ENCODE data around the gene BTK. TPM values are rescaled to one million over a fixed set of nuclear protein-coding genes. Genes with fewer than 3 reads are reported as not detected.

The BTK gene
- total RNA-seq, 4 donors from 2014 or later: 1.5 to 3.6 (median 3.4) TPM

DNA sequence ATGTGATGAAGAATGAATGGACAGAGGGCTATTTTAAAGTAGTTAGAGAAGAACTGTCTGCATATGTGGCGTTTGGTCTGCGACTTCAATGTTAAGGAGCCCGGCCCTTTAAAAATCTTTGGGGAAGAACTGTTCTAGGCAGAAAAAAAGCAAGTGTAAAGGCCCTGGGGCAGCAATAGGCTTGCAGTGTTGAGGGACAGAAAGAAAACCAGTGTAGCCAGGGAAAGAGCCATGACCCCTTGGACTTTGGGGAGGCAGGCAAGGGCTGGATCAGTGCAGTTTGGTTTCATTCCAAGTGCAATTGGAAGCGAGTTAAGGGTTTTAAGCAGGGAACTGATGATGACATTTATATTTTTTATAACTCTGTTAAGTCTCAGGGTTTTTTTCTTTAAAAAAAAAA is 13.8 kb upstream of the BTK start:
- intact Hi-C loops (cut with DNase I; ENCODE audit: low total_unique reads): no loop called here
- TF ChIP-seq, protein P1, sequence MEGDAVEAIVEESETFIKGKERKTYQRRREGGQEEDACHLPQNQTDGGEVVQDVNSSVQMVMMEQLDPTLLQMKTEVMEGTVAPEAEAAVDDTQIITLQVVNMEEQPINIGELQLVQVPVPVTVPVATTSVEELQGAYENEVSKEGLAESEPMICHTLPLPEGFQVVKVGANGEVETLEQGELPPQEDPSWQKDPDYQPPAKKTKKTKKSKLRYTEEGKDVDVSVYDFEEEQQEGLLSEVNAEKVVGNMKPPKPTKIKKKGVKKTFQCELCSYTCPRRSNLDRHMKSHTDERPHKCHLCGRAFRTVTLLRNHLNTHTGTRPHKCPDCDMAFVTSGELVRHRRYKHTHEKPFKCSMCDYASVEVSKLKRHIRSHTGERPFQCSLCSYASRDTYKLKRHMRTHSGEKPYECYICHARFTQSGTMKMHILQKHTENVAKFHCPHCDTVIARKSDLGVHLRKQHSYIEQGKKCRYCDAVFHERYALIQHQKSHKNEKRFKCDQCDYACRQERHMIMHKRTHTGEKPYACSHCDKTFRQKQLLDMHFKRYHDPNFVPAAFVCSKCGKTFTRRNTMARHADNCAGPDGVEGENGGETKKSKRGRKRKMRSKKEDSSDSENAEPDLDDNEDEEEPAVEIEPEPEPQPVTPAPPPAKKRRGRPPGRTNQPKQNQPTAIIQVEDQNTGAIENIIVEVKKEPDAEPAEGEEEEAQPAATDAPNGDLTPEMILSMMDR (IDR thresholded peaks at IDR 0.05): no peak
- TF ChIP-seq POLR2A (IDR thresholded peaks at IDR 0.05): no peak
- WGBS, 2 donors: 80 to 91% methylated on average over 4 of the region's 4 CpGs
- DNase-seq (ENCODE audit: low spot score in 2 of 2): no peak
- no peak overlapping the region for H3K4me3 ChIP-seq (ENCODE audit: low read depth, poor library complexity, severe bottlenecking)

DNA sequence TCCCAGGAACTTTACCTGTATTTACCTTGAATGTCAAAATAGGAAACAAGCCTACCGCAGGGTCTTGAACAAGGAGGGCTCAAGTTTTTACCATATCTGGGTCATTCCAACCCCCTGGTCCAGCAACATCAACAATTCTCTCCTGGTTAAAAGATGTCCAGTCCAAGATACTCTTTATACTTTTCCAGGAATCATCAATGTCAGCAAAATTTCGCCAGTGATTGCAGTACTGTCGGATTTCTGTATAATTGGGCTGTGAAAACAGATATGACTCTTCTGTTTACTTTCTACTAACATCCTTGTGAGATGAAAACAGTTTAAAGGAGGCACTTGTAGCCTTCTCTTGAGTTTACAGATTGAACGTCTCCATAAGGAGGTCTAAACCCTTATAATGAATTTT is 12.7 kb upstream of the BTK start:
- intact Hi-C loops (cut with DNase I; ENCODE audit: low total_unique reads): no loop called here
- no peak overlapping the region for H3K4me3 ChIP-seq (ENCODE audit: low read depth, poor library complexity, severe bottlenecking)
- no peak for DNase-seq (ENCODE audit: low spot score in 2 of 2)
- WGBS, 2 donors: 78 to 87% methylated on average over 4 of the region's 4 CpGs
- TF ChIP-seq, protein P1 (IDR thresholded peaks at IDR 0.05): no peak
- no peak for TF ChIP-seq POLR2A (IDR thresholded peaks at IDR 0.05)

DNA sequence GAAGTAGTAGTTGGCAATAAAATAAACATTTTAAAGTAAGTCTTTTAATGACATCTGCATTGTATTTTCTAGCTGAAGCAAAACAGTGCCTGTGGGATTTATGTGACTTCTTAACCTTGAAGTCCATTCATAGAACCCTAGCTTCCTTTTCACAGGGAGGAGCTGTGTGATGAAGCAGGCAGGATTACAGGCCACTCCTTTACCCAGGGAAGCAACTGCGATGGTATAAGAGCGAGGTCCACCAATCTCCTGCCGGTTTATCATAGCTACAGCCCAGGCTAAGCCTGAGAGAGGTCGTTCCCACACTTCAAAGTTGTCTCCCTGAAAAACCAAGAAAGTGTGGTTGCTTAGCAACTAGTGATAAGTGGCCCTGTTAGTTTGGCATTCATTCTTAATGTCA is 11.8 kb upstream of the BTK start:
- no peak overlapping the region for H3K4me3 ChIP-seq (ENCODE audit: low read depth, poor library complexity, severe bottlenecking)
- no peak for DNase-seq (ENCODE audit: low spot score in 2 of 2)
- TF ChIP-seq POLR2A (IDR thresholded peaks at IDR 0.05): no peak
- TF ChIP-seq, protein P1 (IDR thresholded peaks at IDR 0.05): no peak
- WGBS, 2 donors: 46 to 69% methylated on average over 4 of the region's 4 CpGs
- intact Hi-C loops (cut with DNase I; ENCODE audit: low total_unique reads): no loop called here

GRCh38 chrX:101395789-101396188 is 9.8 kb upstream of the BTK start:
- intact Hi-C loops (cut with DNase I; ENCODE audit: low total_unique reads): no loop called here
- TF ChIP-seq, protein P1 (IDR thresholded peaks at IDR 0.05): no peak
- no peak for TF ChIP-seq POLR2A (IDR thresholded peaks at IDR 0.05)
- DNase-seq (ENCODE audit: low spot score in 2 of 2): no peak
- 89 to 94% methylated on average over 1 of the region's 1 CpG for WGBS, 2 donors
- H3K4me3 ChIP-seq (ENCODE audit: low read depth, poor library complexity, severe bottlenecking): no peak overlapping the region

DNA sequence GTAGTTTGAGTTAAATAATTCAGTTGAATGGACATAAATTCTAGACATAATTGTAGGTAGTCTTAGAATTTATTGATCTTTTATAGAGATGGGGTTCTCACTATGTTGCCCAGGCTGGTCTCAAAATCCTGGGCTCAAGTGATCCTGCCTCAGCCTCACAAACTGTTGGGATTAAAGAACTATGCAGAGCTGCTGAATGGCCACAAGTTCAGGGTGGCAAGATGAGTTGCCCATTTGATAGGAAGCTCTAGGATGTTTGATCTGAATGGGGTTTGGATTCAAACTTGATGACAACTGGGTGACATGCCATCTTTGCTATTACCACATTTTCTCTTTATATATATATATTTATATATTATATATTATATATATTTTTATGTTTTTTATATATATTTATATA is 8.4 kb upstream of the BTK start:
- no peak for DNase-seq (ENCODE audit: low spot score in 2 of 2)
- intact Hi-C loops (cut with DNase I; ENCODE audit: low total_unique reads): no loop called here
- TF ChIP-seq, protein P1 (IDR thresholded peaks at IDR 0.05): no peak
- TF ChIP-seq POLR2A (IDR thresholded peaks at IDR 0.05): no peak
- no peak overlapping the region for H3K4me3 ChIP-seq (ENCODE audit: low read depth, poor library complexity, severe bottlenecking)

- intact Hi-C loops (cut with DNase I; ENCODE audit: low total_unique reads): no loop called here
These were observed 7.7 kb upstream of the BTK start for GRCh38 chrX:101393530-101394305.

More at GRCh38 chrX:101393530-101394305, 7.7 kb upstream of the BTK start:
- no peak for TF ChIP-seq POLR2A (IDR thresholded peaks at IDR 0.05)
- TF ChIP-seq, protein P1 (IDR thresholded peaks at IDR 0.05): no peak
- 83 to 85% methylated on average over 11 of the region's 11 CpGs for WGBS, 2 donors
- no peak overlapping the region for H3K4me3 ChIP-seq (ENCODE audit: low read depth, poor library complexity, severe bottlenecking)
- DNase-seq (ENCODE audit: low spot score in 2 of 2): no peak

Data from lower leg skin (tissue), 4 donors.